ENCODE measurements around the gene INSM2. TPM values are rescaled to one million over a fixed set of nuclear protein-coding genes. Genes with fewer than 3 reads are reported as not detected.

The INSM2 gene
- total RNA-seq, 1 donor = not detected

DNA sequence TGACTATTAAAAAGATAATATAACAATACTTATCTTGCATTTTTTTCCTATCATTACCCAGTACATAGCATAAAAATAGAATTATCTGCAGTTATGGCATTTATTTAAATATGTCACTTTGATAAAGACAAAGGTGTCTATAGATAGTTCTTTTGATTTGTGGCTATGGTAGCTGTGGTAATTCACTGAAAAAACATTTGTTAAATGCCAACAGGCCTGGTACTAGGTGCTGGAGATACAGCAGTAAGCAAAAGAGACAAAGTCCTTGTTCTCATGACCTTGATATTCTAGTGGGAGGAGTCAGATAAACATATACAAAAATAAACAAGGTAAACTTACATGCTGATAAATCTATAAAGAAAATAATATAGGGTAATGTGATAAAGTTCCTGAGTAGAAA lies 44.7 kb downstream of the INSM2 start:
- TF ChIP-seq, protein P1, sequence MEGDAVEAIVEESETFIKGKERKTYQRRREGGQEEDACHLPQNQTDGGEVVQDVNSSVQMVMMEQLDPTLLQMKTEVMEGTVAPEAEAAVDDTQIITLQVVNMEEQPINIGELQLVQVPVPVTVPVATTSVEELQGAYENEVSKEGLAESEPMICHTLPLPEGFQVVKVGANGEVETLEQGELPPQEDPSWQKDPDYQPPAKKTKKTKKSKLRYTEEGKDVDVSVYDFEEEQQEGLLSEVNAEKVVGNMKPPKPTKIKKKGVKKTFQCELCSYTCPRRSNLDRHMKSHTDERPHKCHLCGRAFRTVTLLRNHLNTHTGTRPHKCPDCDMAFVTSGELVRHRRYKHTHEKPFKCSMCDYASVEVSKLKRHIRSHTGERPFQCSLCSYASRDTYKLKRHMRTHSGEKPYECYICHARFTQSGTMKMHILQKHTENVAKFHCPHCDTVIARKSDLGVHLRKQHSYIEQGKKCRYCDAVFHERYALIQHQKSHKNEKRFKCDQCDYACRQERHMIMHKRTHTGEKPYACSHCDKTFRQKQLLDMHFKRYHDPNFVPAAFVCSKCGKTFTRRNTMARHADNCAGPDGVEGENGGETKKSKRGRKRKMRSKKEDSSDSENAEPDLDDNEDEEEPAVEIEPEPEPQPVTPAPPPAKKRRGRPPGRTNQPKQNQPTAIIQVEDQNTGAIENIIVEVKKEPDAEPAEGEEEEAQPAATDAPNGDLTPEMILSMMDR (IDR thresholded peaks at IDR 0.05; ENCODE audit: insufficient read depth, low read depth, low read length) = no peak
- H3K4me3 ChIP-seq (ENCODE audit: low read depth, low read length) = no peak overlapping the region
- no peak for DNase-seq (ENCODE audit: low read depth)

Other genes starting within 250 kb of the INSM2 start
- 217 and 256 TPM in 2 replicates for gene PSMA6, start 241.8 kb upstream of the INSM2 start, total RNA-seq
- 93.1 and 252 TPM in 2 replicates for gene NFKBIA, start 129.4 kb upstream of the INSM2 start, total RNA-seq